ENCODE results near the gene OR2A2. TPM values are rescaled to one million over a fixed set of nuclear protein-coding genes. Genes with fewer than 3 reads are reported as not detected.

OR2A2 gene
- not detected in 2 replicates for total RNA-seq

GRCh38 chr7:144109283-144109682, at the start of gene OR2A2:
OR2A2 (plus strand) TSS chr7:144109583; CDS start chr7:144109583, 0 bp downstream.

GRCh38 chr7:144069511-144069910, 39.9 kb upstream of the OR2A2 start, which contains the start of gene OR2A25:
OR2A25 (plus strand) TSS chr7:144069811; CDS start chr7:144074220, 4,409 bp downstream.

GRCh38 chr7:144085978-144086377, 23.4 kb upstream of the OR2A2 start, which contains the start of gene OR2A12:
OR2A12 (plus strand) TSS chr7:144086278; CDS start chr7:144095108, 8,830 bp downstream.

GRCh38 chr7:144122876-144123275, 13.5 kb downstream of the OR2A2 start, which contains the start of gene OR2A14:
OR2A14 (plus strand) TSS chr7:144123176; CDS start chr7:144129113, 5,937 bp downstream.

Small RNAs within 50 kb of the gene (small RNA-seq; reads per million reads assigned to genes)
- not detected for gene OR2A41P

Other genes with a start within 250 kb of the OR2A2 start
- gene TCAF1, start 207.4 kb upstream of the OR2A2 start, total RNA-seq = 52.6 and 53.1 TPM in 2 replicates
- not detected in 2 replicates for gene OR2F2, start 174.3 kb upstream of the OR2A2 start, total RNA-seq
- gene OR2F1, start 154.7 kb upstream of the OR2A2 start, total RNA-seq = not detected in 2 replicates
- not detected in 2 replicates for gene OR6B1, start 109.3 kb upstream of the OR2A2 start, total RNA-seq
- gene OR2A5, start 60.6 kb upstream of the OR2A2 start, total RNA-seq = not detected in 2 replicates
- not detected in 2 replicates for gene OR2A25, start 39.8 kb upstream of the OR2A2 start, total RNA-seq
- not detected in 2 replicates for gene OR2A12, start 23.3 kb upstream of the OR2A2 start, total RNA-seq
- not detected in 2 replicates for gene OR2A14, start 13.6 kb downstream of the OR2A2 start, total RNA-seq
- 0.29 TPM in 1 of 2 replicates, not detected in the other for gene CTAGE4, start 73.9 kb downstream of the OR2A2 start, total RNA-seq
- gene ARHGEF35, start 86.2 kb downstream of the OR2A2 start, total RNA-seq = under 0.01 and 0.19 TPM in 2 replicates
- gene OR2A42, start 130.0 kb downstream of the OR2A2 start, total RNA-seq = not detected in 2 replicates
- not detected in 2 replicates for gene OR2A7, start 155.2 kb downstream of the OR2A2 start, total RNA-seq
- gene CTAGE8, start 159.7 kb downstream of the OR2A2 start, total RNA-seq = under 0.01 TPM in 1 of 2 replicates, not detected in the other
- gene OR2A1, start 202.8 kb downstream of the OR2A2 start, total RNA-seq = not detected in 2 replicates
- 0.29 and 0.33 TPM in 2 replicates for gene ARHGEF5, start 245.8 kb downstream of the OR2A2 start, total RNA-seq

Data from vein endothelial cell (primary cell).